D721Med (cell line): ENCODE measurements around the gene POGLUT2.

Experiments
- DNase-seq: peaks from one replicate; pipeline ENCODE4 v3.0.0; 2011; ENCODE audit warnings: low spot score; ENCODE audit not compliant: insufficient read length
- FAIRE-seq: peaks from 2 replicates; lab custom pipeline; 2011; peaks lifted over from hg19 to GRCh38; lab: Jason Lieb, UNC
- TF ChIP-seq, protein P1 (sequence below): IDR thresholded peaks from 2 replicates; pipeline ENCODE4 v1.5.1; 2012; ENCODE audit warnings: mild to moderate bottlenecking, control low read depth; ENCODE audit not compliant: insufficient read depth; ENCODE audit errors: missing control alignments

Gene POGLUT2

DNA sequence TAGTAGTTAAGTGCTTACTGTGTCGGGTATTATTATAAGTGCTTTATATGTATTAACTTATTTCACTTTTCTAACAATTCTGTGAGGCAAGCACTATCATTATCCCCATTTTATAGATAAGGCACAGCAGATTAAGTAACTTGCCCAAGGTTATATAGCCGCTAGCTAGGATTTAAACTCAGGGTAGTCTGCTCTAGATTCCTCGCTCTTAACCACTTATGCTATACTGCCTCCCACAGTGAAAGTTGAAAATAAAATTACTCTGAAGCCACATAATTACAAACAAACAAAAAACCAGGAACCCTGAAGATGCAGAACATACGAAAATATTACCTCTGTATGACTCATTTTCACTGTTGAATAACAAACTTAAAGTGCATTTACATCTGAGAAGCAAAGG, 29.1 kb downstream of the POGLUT2 start:
- DNase-seq (no peak), FAIRE-seq (no peak)
- TF ChIP-seq, protein P1, sequence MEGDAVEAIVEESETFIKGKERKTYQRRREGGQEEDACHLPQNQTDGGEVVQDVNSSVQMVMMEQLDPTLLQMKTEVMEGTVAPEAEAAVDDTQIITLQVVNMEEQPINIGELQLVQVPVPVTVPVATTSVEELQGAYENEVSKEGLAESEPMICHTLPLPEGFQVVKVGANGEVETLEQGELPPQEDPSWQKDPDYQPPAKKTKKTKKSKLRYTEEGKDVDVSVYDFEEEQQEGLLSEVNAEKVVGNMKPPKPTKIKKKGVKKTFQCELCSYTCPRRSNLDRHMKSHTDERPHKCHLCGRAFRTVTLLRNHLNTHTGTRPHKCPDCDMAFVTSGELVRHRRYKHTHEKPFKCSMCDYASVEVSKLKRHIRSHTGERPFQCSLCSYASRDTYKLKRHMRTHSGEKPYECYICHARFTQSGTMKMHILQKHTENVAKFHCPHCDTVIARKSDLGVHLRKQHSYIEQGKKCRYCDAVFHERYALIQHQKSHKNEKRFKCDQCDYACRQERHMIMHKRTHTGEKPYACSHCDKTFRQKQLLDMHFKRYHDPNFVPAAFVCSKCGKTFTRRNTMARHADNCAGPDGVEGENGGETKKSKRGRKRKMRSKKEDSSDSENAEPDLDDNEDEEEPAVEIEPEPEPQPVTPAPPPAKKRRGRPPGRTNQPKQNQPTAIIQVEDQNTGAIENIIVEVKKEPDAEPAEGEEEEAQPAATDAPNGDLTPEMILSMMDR = peak; percentile 8

DNA sequence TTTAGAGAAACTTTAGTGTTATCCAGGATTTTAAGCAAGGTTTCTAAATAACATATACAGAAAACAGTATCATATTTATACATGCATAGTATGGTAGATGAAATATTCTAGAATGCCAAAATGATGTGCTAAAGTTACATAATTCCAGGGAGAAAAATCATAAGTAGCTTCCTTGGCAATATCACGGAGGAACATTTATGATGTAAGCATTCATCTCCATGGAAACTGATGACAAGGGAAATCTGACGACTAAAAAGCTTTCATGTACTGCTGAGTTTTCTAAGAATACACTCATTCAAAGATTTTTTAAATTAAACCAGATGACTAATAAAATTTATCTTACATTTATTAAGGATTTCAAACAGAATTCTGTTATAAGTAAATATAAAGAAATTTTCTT, 29.9 kb downstream of the POGLUT2 start:
- TF ChIP-seq, protein P1 = no peak
- DNase-seq (no peak), FAIRE-seq (no peak)

DNA sequence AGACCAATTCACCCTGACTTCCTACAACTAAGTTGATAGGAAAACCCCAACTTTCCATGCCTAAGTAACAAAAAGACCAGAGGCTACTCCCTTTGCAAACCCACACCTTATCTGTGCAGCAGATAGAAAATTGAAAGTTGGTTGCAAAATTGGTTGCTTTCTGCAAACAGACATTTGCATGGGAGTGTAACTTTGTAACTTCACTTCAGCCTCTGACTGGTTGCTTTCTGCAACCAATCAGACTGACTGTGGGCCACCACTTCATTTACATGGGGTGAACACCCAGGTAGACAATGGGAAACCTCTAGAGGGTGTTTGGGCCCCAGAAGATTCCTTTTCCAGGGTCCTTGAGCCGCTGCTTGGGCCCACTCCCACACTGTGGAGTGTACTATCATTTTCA, 35.0 kb downstream of the POGLUT2 start:
- DNase-seq (no peak), FAIRE-seq (no peak)
- TF ChIP-seq, protein P1 = no peak

- DNase-seq (no peak), FAIRE-seq (no peak)
- TF ChIP-seq, protein P1 = no peak
Measured at GRCh38 chr13:102761071-102761470, 37.7 kb downstream of the POGLUT2 start.

- TF ChIP-seq, protein P1 = no peak
- DNase-seq (no peak), FAIRE-seq (no peak)
Measured at GRCh38 chr13:102758842-102759241, 39.9 kb downstream of the POGLUT2 start.

GRCh38 chr13:102757006-102757405, 41.8 kb downstream of the POGLUT2 start:
- TF ChIP-seq, protein P1 = no peak
- DNase-seq = no peak
- no peak for FAIRE-seq

DNA sequence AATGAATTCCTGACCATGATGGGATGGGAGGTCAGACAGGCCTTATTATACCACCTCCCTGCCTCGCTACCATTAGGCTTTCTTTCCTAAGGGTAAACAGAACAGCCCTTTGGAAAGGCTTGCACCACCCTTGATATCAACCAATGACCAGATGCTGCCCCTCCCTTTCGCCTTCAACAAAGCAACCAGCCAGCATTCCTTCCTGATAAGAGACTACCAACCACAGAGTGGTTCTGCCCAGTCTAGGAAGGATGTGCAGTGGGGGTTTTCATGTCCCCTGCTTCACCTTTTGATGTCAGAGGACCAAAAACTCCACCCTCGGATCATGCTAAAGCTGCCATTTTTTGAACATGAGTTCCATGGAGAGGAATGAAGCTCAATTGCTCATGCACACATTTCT, 46.9 kb downstream of the POGLUT2 start:
- FAIRE-seq = no peak
- DNase-seq = no peak
- TF ChIP-seq, protein P1 = no peak
